HepG2 (cell line): ENCODE data around the gene DNAAF3. TPM values are rescaled to one million over a fixed set of nuclear protein-coding genes. Genes with fewer than 3 reads are reported as not detected.

Experiments used
- DNMT1 ChIP-seq: sonication (generic); formaldehyde crosslinking; IDR thresholded peaks from 2 replicates; pipeline ENCODE4 v1.5.1; 2020; ENCODE audit warnings: mild to moderate bottlenecking, missing genetic modification reagents
- GATAD1 ChIP-seq: IDR thresholded peaks from 2 replicates; pipeline ENCODE4 v1.6.1; 2016; ENCODE audit warnings: missing genetic modification reagents, missing compliant biosample characterization
- KDM5B ChIP-seq: sonication (generic); formaldehyde crosslinking; IDR thresholded peaks from 2 replicates; pipeline ENCODE4 v1.4.0; 2020; ENCODE audit warnings: missing genetic modification reagents, mild to moderate bottlenecking, borderline replicate concordance
- KLF12 ChIP-seq: sonication (generic); formaldehyde crosslinking; IDR thresholded peaks from 2 replicates; pipeline ENCODE4 v1.4.0; 2020; ENCODE audit warnings: missing genetic modification reagents, borderline replicate concordance
- MYC ChIP-seq: sonication (generic); formaldehyde crosslinking; IDR thresholded peaks from 2 replicates; pipeline ENCODE4 v1.9.0; 2021; ENCODE audit warnings: missing genetic modification reagents, borderline replicate concordance
- NRL ChIP-seq: sonication (generic); formaldehyde crosslinking; IDR thresholded peaks from 2 replicates; pipeline ENCODE4 v1.5.0; 2020; ENCODE audit warnings: missing genetic modification reagents, mild to moderate bottlenecking, moderate library complexity, borderline replicate concordance
- TFAP4 ChIP-seq: sonication (generic); IDR thresholded peaks from 2 replicates; pipeline ENCODE4 v1.6.1; 2016; ENCODE audit warnings: low read depth, borderline replicate concordance
- TFDP1 ChIP-seq: IDR thresholded peaks from 2 replicates; pipeline ENCODE4 v1.6.1; 2016; ENCODE audit warnings: missing compliant biosample characterization, missing genetic modification reagents, borderline replicate concordance
- THAP9 ChIP-seq: sonication (generic); formaldehyde crosslinking; IDR thresholded peaks from 2 replicates; pipeline ENCODE4; 2020; ENCODE audit warnings: missing genetic modification reagents, mild to moderate bottlenecking, borderline replicate concordance
- THRA ChIP-seq: sonication (generic); formaldehyde crosslinking; IDR thresholded peaks from 2 replicates; pipeline ENCODE4 v1.4.0; 2020; ENCODE audit warnings: missing genetic modification reagents, borderline replicate concordance
- YEATS4 ChIP-seq: sonication (generic); formaldehyde crosslinking; IDR thresholded peaks from 2 replicates; pipeline ENCODE4 v1.4.0; 2020; ENCODE audit warnings: missing genetic modification reagents, borderline replicate concordance
- ZNF281 ChIP-seq: sonication (generic); formaldehyde crosslinking; IDR thresholded peaks from 2 replicates; pipeline ENCODE4 v1.4.0; 2020; ENCODE audit warnings: missing genetic modification reagents, borderline replicate concordance
- polyA plus RNA-seq, 8 experiments: library from polyadenylated mRNA; depleted of rRNA in 3 of 8; stranded (reverse) in 7 of 8; unstranded in 1 of 8; fragments of >200 nt; fragmentation: Illumina TruSeq in 4 of 8; extraction: Trizol in 4 of 8; gene quantifications; 2 replicates each; pipeline versions ENCODE4 v1.2.1 to v1.2.3, GENCODE V29; 2011 to 2016; ENCODE audit warnings: low read depth in 4 of 8, missing spikeins in 1 of 8, mixed read lengths in 1 of 8; ENCODE audit not compliant: insufficient read depth in 1 of 8
- total RNA-seq, 5 experiments: library from RNA; depleted of rRNA; stranded (reverse); fragments of >200 nt; fragmentation: Illumina TruSeq; extraction: Trizol; gene quantifications; 2 replicates each; pipeline ENCODE4 v1.2.3, GENCODE V29; 2016; ENCODE audit warnings: low read depth in 1 of 5

Gene DNAAF3
- total and polyA plus RNA-seq, 2 of the 13 experiments (the other 11 are each of a cell fraction or from before 2014, with no cell fraction given), result 0.30 to 0.40 TPM

GRCh38 chr19:55208880-55209692 is 42.7 kb upstream of the DNAAF3 start, which contains the start of gene PTPRH (continued):
- TF ChIP-seq ZNF281 (CRISPR knock-in tag) (peak; percentile 26; the same call in 1 of the 2 replicates), NRL (CRISPR knock-in tag) (0 out of 2 replicates have a peak, but pooled peaks have one; percentile 2), THRA (CRISPR knock-in tag) (no peak), TFAP4 (peak; percentile 60; the same call in 1 of the 2 replicates), KLF12 (CRISPR knock-in tag) (0 out of 2 replicates have a peak, but pooled peaks have one; percentile 36), GATAD1 (CRISPR knock-in tag) (0 out of 2 replicates have a peak, but pooled peaks have one; percentile 45), YEATS4 (CRISPR knock-in tag) (peak; percentile 25), TFDP1 (CRISPR knock-in tag) (peak; percentile 75; the same call in 1 of the 2 replicates), KDM5B (CRISPR knock-in tag) (no peak), DNMT1 (CRISPR knock-in tag) (no peak), THAP9 (CRISPR knock-in tag) (no peak), MYC (CRISPR knock-in tag) (peak; percentile 44; the same call in 1 of the 2 replicates)
